MM.1S (cell line): ENCODE results near the gene FOXO1.

Experiments
- CTCF ChIP-seq: fragments of 300-600 bp; sonication (generic); IDR thresholded peaks from 2 replicates; pipeline ENCODE4 v1.5.1; 2016; ENCODE audit warnings: antibody characterized with exemption, low read length, mixed read lengths
- EZH2 ChIP-seq: fragments of 300-600 bp; sonication (generic); optimal IDR thresholded peaks from 2 replicates; pipeline ENCODE3; 2017; ENCODE audit warnings: low read depth, mild to moderate bottlenecking, antibody characterized with exemption, low read length, mixed read lengths

DNA sequence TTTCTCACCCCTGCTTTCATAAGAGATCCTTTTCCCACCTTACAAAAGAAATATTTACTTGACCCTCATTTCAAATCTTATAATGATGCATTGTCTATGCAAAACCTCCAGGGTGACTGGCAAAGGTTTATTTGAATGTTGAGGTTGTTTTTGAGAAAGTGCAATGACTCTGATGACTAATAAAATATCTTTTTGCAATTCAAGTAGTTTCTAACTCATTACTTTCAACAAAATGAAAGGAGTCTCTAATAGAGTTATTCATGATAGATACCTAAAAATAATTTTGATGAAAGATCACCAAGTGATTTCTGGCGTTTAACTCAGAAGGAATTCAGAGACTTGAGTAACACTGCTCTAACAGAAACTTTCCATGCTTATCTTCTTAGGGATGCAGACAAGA is 144.2 kb downstream of the FOXO1 start:
- TF ChIP-seq CTCF, result no peak
- no peak for TF ChIP-seq EZH2
